DMS114 treated with DMSO at 0.1 percent for 48 hours (cell line): ENCODE measurements around the gene ANKS1A.
"Not testable (repeated sequence)": the region's sequence is repeated elsewhere in the genome, so short reads cannot be mapped to it uniquely, and the experiment has no call there.

Source experiments
- DNase-seq: peaks from one replicate; lab custom pipeline; 2025; ENCODE audit not compliant: unreplicated experiment; lab: John Stamatoyannopoulos, UW

The ANKS1A gene

DNA sequence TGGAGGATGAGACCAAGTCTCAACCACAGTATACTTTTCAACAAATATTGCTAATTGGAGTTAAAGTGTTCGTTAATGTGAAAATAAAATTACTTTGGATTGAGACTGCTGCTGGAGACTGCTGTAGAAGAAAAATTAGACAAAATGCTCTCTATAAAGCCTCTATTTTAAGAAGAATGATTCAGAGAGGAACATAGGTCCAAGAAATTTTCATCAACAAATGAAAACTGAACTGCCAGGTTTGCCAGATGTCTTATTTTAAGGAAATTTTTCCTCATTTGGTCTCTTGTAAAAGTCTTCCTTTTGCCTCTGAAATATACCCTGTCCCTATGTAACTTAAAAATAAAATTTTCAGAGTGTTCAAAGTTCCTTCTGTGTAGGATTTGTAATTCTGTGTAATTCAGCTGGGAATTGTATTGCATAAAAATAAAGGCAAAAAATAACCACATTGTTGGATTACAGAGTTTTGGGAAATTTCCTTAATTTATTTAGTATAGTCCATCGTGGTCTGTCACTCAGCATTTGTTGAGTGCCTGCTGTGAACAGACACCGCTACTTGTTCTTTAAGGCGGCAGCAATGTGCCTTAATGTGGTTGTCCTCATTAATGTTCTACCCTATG, 27.4 kb downstream of the ANKS1A start:
- DNase-seq = no peak

DNA sequence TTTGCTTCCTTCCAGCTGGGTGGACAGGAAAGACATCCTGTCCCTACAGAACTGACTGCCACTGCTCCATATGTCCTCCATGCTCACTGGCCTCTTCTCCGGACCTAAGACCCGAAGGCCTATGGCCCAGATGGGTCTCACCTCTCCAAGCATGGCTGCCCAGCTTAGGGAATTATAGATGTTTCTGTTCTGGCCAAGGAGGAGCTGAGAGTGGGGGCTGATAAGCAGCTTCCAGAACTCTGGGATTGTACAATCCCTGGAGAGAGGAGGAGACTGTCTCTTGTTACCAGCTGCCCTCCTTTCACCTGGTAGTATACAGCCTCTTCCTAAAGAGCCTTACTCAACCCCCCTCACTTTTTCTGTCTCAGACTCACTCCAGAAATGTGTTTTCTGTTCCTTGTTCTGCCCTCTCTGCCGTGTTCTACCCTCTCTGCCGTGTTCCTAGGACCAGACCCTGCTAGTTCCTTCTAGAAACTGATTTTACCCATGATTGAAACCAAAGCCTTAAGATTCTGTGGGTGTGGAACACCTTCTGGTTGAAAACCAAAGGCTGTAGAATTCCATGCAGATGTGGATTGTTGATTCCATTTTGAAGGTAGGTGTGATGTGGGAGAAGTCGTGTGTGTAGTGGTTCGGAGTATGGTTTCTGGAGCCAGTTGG, 28.7 kb downstream of the ANKS1A start:
- DNase-seq = no peak

DNA sequence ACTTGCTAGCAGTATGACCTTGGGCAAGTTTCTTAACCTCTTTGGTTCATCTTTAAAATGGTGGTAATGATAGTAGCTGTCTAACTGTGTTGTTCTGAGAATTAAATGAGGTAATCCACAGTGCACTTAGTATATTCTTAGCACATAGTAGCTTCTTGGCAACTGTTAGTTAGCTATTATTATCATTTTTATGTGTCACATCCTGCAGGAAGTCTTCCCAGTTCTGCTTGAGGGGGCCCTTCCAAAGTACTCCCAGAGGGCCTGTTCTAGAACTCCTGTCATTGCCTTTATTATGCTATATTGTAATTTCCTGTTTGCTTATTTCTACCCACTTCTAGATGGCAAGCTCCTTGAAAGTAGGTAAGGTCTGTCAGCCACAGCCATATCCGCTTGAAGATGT, 30.6 kb downstream of the ANKS1A start:
- no peak for DNase-seq

DNA sequence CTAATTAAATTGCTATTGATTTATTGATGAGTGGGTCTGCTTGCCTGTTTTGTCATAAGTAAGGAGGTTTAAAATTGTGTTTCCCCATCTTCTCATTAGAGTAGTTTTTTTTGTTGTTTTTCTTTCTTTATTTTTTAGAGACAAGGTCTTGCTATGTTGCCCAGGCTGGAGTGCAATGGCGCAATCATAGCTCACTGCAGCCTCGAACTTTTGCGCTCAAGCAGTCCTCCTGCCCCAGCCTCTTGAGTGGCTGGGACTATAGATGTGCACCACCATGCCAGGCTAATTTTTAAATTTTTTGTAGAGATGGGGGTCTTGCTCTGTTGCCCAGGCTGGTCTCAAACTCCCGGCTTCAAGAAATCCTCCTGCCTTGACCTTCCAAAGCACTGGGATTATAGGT, 31.0 kb downstream of the ANKS1A start:
- no peak for DNase-seq

DNA sequence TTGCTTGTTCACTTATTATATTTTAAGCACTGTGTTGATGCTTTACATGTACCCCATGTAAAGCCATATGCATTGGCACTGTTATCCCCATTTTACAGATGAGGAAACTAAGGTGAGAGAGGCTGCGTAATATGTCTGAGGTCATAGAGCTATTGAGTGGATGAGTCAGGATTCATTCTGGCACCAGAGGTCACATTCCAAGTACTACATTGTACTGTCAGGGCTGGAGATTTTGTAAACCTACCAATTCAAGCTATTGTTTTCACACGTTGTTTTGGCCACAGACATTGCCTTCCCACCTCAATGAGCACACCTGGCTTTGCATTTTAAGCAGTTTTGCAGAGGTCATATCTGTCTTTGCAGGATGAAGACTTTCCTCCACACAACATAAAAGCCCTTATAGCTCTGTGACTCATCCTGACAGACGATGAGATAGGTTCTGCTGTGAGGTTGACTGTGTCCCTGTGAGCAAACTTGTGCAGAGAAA, 33.2 kb downstream of the ANKS1A start:
- DNase-seq = no peak

DNA sequence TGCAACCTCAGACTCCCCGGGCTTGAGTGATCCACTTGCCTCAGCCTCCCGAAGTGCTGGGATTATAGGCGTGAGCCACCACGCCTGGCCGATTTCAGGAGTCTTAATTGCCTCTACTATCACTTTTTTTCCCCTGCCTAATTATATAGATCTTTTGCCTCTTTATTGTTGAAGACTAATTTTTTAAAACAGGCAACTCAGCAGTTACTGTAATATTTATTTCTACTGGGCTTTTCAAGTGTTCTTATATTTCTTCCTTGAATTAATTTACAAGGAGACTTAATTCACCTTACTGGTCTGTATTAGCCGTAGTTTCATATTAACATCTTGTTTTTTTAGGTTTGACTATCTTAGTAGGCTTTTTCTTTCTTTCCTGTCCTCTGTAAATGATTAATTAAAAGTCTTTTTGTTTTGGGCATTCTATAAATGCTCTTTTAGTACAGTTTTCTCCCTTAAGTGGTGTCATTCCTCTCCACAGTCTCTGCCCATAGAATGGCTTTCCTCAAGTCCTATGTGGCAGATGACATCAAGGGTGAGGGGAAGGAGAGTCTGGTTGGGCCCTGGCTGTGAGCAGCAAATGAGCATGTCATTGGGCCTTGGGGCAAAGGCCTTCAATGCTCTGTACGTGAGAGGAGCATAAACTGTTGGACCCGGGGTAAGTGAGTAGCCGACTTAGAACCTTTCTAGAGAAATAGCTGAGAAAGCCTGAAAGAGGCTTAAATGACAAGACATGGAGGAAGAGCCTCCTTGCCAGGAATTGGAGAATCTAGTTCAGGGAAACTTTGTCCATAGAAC, 36.0 kb downstream of the ANKS1A start:
- no peak for DNase-seq

DNA sequence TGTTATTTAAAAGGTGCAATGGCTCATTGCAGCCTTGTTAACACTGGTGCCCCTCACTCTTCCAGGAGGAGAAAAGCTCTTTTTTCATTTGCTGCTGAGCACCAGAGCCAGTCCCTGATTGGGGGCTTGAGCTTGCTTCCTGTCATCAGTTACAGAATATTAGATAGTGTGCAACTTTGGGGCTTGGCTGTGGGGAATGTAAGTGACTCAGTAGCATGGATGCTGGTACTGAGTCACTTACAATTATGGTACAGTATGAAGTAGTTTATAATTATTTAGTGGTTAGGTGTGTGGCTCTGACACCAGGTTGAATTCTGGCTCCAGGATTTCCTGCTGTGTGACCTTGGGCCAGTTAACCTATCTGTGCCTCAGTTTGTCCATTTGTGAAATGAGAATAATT, 37.6 kb downstream of the ANKS1A start:
- no peak for DNase-seq

DNA sequence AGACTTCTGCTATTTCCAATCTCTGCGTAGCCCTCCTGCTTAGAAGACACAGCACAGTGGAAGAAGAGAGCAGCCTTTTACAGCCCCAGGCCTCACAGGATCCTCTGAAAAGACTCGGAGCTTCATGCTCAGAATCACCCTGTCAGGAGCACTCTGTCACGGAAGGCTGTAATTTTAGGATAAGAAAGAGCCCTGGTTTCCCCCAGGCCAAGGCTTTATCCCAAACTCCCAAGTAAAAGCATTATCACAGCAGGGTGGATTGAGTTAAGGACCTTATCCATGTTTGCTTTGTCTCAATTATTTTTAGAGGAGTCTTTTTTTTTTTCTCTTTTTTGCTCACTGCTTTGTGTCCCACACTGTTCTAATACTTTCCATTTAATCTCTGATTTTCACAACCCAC, 39.2 kb downstream of the ANKS1A start:
- no peak for DNase-seq

DNA sequence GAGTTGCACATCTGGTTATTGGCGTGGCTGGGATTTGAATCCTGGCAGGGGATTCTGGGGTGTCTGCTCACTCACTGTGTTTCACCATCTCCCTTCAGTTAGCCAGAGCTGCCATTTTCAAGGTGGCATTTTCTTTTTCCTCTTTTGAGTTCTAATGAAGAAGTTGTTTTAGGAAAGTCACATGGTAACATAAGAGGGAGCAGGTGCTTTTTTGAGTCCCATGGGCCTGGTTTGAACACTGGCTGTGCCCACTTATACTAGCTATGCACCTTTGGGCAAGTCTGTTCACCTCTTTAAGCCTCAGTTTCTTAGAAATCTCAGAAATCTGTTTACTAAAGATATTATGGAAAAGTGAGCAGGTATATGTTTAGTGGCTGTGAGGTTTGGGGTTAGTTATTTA, 39.6 kb downstream of the ANKS1A start:
- DNase-seq = no peak

DNA sequence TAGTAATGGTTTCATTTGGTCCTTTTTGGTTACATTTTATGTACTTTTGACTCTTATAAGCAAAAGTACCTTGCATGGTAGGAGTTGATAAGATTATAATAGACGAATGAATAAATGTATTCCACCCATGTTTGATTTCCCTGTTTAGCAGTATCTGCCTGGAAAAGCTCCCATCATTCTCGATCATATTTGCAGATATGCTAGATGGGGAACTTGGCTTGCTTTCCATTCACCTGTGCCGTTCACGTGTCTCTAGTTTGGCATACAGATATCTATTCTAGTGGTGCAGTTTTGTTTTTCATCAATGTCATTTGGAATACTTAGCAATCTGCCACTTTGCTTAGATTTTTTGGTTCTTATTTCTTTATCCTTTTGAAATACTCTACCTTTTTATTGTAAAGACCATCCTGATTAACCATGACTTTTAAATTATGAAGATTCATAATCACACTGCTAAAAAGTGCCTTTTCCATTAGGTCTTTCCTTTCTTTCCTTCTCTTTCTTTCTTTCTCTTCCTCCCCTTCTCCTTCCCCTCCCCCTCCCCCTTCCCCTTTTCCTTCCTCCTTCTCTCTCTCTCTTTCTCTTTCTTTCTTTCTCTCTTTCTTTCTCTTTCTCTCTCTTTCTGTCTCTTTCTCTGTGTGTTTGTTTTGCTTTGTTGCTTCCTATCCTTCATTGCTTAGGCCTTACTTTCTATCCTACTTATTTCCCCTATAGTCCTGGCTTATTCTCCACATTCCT, 40.4 kb downstream of the ANKS1A start:
- DNase-seq = no peak

DNA sequence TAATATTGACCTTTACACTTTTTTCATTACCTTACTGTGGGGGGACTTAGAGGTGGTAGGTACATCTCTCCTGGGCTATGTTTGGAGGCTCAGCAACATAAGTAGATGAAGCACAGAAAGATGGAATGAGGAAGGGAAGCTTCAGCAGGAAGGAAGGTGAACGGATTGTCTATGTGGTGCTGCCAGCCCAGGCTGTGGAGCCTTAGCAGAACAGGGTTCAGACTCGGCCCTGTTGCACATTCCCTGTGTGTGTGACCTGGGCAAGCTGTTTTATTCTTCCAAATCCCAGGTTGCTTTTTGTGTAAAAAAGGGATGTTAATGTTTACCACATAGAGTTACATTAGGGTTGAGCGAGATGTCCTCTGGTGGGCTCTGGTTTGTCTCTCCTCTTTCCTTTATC, 41.2 kb downstream of the ANKS1A start:
- DNase-seq = no peak

DNA sequence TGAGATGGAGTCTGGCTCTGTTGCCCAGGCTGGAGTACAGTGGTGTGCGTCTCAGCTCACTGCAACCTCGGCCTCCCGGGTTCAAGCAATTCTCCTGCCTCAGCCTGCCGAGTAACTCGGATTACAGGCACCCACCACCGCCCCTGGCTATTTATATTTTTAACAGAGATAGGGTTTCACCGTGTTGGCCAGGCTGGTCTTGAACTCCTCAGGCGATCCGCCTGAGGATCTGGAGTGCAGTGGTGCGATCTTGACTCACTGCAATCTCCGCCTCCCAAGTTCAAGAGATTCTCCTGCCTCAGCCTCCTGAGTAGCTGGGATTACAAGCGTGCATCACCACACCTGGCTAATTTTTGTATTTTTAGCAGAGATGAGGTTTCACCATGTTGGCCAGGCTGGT, 43.1 kb downstream of the ANKS1A start:
- DNase-seq = not testable (repeated sequence)

DNA sequence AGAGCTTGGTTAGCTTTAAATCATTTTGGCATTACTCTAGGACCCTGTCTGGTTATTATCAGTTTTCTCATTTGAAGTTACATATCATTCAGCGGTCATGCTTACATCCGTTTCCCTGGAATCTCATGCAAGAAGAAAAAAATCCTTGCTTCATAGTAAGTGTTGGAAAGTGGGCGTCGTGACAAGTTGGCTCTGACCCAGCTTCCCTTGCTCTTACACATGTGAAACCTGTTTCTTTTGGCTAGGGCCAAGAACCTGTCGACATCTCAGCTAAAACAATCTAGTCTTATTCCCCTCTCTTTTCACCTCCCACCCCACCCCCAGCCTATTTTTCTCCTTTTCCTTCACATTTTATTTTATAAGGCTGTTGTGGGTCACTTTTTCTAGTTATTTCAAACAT, 45.5 kb downstream of the ANKS1A start:
- no peak for DNase-seq

DNA sequence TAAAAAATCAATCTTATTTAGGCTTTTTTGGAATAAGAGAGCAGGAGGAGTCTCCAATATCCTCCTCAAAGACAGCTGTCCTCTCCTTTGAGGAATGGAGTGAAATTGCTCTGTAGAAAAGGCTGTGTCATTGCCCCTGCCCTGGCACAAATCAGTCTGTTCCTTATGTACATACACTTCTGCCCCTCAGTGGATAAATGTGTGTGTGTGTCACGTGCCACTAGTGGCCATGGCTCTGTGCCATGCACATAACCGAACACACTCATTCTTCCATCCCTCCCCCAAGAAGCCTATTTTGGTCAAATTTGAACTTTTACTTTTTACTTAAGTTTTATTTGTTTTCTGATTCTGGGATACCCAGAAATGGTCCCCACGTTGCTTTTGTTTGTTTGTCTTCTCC, 49.2 kb downstream of the ANKS1A start:
- DNase-seq = no peak

DNA sequence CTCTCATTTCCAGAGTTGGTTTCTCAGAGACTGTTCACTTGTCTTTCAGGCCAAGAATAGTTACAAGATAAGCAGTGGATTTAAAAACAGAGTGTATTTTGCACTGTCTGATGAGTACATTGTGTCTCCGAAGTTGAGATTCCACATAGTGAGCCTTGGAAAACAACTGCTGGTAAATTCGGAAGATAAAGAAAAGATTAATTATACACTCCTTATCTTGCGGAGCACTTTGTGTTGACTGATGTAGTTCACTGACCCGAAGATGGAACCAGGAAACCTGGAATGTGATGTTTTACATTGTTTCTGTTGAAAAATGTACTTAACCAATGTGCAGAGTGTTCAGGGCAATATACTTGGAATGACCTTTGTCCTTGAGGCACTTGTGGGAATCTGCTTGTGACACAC, 51.0 kb downstream of the ANKS1A start:
- no peak for DNase-seq

DNA sequence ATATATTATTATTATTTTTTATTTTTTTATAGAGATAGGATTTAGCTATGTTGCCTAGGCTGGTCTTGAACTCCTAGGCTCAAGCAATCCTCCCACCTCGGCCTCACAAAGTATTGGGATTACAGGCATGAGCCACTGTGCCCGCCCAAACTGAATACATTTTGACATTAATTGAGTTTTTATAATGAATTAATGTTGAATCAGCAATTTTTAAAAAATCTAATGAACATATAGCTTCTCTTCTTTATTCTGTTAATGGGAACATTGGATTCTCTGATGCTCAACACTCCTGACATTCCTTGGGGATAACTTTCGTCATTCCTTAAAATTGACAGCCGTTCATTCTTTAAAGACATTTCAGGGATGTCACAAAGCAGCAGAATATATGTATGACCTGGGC, 52.4 kb downstream of the ANKS1A start:
- no peak for DNase-seq

DNA sequence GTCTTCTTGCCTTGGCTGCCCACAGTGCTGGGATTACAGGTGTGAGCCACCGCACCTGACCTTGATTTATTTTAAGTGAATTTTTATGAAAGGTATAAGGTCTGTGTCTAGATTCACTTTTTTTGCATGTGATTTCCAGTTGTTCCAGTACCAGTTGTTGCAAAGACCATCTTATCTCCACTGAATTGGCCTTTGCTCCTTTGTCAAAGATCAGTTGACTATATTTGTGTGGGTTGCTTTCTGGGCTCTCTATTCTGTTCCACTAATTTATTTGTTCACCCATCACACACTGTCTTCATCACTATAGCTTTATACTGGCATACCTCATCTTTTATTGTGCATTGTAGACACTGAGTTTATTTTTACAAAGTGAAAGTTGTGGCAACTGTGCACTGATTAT, 56.3 kb downstream of the ANKS1A start:
- DNase-seq = no peak

DNA sequence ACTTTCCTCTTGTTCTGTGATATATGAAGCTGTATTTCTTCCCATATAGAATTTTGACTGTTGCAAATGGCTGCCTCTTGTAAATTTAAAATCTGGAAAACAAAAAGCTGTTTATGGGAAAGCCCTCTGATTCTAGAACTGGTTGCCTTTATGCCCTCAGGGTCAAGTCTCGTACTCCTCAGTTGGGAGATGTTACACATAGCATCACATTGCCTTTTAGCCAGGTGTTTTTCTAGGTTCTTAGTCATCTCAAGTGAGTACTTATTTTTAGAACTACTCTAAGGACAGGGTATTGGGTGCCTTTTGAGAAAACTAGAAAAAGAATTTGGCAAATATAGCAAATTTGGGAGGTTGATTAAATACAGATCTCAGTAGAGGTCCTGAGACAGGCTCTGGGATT, 58.5 kb downstream of the ANKS1A start:
- DNase-seq = no peak

DNA sequence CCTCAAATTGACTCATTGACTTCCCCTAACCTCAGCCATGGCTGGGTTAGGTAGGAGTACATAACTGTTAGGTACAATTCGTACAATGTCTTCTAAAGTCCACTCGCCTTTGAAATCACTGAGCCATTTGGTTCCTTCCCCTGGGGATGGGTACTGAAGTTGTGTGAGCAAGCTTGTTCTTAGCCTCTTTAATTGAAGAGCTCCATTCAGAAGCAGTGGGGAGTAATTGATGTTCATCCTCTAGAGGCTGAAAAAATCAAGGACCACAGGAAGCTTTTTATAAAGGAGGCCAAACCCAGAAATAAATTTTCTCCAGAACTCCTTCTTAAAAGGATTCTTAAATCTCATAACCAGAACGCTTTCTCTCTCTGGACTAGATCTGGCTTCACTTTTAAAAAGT, 60.6 kb downstream of the ANKS1A start:
- no peak for DNase-seq

DNA sequence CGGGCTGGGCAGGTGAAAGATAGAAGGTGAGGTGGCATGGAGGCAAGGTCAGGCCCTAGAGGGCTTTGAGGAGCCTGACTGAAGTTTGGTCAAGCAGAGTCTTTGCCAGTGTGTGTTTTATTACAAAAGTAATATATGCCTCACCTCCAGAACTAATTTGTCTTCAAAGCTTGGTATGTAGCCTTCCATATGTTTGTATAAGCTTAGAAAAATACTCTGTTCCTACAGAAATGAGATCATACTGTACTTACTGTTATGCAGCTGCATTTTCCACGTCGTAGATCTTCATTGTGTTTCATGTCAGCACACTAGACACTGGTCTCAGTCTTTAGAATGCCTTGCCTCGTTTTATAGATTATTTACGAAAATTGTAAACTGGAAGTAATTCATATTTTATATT, 61.8 kb downstream of the ANKS1A start:
- no peak for DNase-seq

DNA sequence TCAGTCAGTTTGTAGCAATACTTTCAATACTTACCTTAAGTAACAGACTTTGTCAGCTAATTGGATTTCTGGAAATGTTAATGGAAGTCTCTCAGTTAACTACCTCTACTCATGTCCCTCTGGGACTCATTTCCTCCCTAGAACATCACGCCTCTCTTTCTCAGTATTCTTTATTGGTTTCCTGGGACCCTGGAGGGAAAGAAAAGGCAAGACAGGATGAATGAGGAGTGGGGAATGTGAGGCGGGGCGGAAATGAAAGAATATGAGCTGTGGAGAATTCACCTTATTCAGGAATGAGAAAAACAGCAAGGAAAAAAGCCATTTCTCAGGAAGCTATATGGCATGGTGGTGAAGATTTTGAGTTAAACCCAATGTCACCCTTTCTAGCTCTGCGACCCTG, 62.7 kb downstream of the ANKS1A start:
- no peak for DNase-seq
